Chondrocyte (in vitro differentiated cells): ENCODE results near the gene DIABLO. TPM values are rescaled to one million over a fixed set of nuclear protein-coding genes. Genes with fewer than 3 reads are reported as not detected.
"Not testable (repeated sequence)": the region's sequence is repeated elsewhere in the genome, so short reads cannot be mapped to it uniquely, and the experiment has no call there.

Source experiments
- DNase-seq: peaks from one replicate; pipeline ENCODE4 v3.0.0; 2021; ENCODE audit warnings: mixed read lengths, low spot score
- H3K27ac Mint-ChIP-seq: one replicate; pipeline ENCODE4 v1.8.0; 2021; ENCODE audit warnings: mild to moderate bottlenecking, moderate library complexity, mixed read lengths; ENCODE audit not compliant: unreplicated experiment
- H3K27me3 Mint-ChIP-seq: 2 replicates; pipeline ENCODE4 v1.8.0; 2021; ENCODE audit warnings: low read depth, mixed read lengths
- H3K36me3 Mint-ChIP-seq: 2 replicates; pipeline ENCODE4 v1.8.0; 2021; ENCODE audit warnings: low read depth, mixed read lengths
- H3K4me1 Mint-ChIP-seq: 2 replicates; pipeline ENCODE4 v1.8.0; 2021; ENCODE audit warnings: low read depth, mild to moderate bottlenecking, mixed read lengths
- H3K4me3 Mint-ChIP-seq: one replicate; pipeline ENCODE4 v1.8.0; 2021; ENCODE audit warnings: mild to moderate bottlenecking, moderate library complexity, mixed read lengths; ENCODE audit not compliant: unreplicated experiment
- H3K9me3 Mint-ChIP-seq: 2 replicates; pipeline ENCODE4 v1.8.0; 2021; ENCODE audit warnings: low read depth, mixed read lengths
- long read RNA-seq: library from polyadenylated mRNA; stranded (forward); transcript quantifications from one replicate; pipeline ENCODE4 v2.0.0, GENCODE V29; 2021
- total RNA-seq: library from RNA; stranded (reverse); gene quantifications from 3 replicates; pipeline ENCODE4 v1.2.1, GENCODE V29; 2021
- TF ChIP-seq, protein P1 (sequence below): fragments of 200-600 bp; sonication (generic); IDR thresholded peaks from 2 replicates; pipeline ENCODE4 v1.5.0; 2021; ENCODE audit warnings: antibody characterized with exemption, mild to moderate bottlenecking, moderate library complexity

Gene DIABLO
- total RNA-seq: 47.7 to 51.1 TPM (median 49.9 TPM) in 3 replicates
- long read RNA-seq, transcript DIABLO-202 (6 exons, 1,336 nt): minor isoform, 11 of 83 reads
- long read RNA-seq, transcript DIABLO-207 (6 exons, 1,471 nt): major isoform, 64 of 83 reads
- long read RNA-seq, partial matches to known transcripts: 2 of 83 reads
- long read RNA-seq, other reads (novel, unspliced or antisense): 2 of 83 reads

DNA sequence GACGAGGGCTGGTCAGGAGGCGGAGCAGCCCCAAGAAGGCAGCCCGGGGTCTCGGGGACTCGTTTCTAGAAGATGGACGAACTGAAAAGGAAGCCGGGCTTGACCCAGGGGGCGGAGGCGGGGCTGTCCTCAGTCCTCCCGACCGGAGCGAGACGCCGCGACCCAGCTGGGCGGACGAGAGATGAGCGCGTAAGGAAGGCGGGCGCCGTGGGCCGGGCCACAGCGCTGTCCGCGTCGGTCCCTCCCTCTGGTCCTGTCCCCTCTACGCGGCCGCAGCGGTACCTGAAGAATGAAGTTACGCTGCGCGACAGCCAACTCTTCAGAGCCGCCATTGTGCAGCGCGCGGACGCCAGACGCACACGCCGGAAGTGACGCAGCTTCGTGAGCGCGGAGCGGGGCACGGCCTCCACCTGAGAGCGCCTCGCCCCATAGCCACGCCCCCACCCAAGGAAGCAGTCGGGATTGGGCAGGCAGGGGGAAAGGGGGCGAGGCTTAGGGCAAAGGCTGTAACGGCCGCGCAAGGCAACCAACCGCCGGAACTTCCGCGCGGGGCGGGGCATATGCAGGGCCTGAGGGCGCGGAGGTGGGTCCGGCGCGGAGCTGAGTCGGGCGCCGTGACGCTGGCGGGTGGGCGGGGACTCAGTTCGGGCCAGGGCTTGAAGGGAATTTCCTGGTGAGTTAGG is at the start of gene DIABLO:
DIABLO (minus strand) TSS at position 370 of the 683 bp plus-strand sequence; CDS start at position 332, 38 bp downstream.
- Mint-ChIP-seq H3K4me1 (peaks cover 33% of the 10 kb centered on the region), H3K27me3 (no peaks in the 10 kb centered on the region), H3K36me3 (peaks cover 8% of the 10 kb centered on the region), H3K27ac (peak within 1 kb of the TSS; percentile 99), H3K4me3 (peak within 1 kb of the TSS; percentile 96), H3K9me3 (no peaks in the 10 kb centered on the region)
- TF ChIP-seq, protein P1, sequence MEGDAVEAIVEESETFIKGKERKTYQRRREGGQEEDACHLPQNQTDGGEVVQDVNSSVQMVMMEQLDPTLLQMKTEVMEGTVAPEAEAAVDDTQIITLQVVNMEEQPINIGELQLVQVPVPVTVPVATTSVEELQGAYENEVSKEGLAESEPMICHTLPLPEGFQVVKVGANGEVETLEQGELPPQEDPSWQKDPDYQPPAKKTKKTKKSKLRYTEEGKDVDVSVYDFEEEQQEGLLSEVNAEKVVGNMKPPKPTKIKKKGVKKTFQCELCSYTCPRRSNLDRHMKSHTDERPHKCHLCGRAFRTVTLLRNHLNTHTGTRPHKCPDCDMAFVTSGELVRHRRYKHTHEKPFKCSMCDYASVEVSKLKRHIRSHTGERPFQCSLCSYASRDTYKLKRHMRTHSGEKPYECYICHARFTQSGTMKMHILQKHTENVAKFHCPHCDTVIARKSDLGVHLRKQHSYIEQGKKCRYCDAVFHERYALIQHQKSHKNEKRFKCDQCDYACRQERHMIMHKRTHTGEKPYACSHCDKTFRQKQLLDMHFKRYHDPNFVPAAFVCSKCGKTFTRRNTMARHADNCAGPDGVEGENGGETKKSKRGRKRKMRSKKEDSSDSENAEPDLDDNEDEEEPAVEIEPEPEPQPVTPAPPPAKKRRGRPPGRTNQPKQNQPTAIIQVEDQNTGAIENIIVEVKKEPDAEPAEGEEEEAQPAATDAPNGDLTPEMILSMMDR: no peak
- peak; percentile 100 for DNase-seq

DNA sequence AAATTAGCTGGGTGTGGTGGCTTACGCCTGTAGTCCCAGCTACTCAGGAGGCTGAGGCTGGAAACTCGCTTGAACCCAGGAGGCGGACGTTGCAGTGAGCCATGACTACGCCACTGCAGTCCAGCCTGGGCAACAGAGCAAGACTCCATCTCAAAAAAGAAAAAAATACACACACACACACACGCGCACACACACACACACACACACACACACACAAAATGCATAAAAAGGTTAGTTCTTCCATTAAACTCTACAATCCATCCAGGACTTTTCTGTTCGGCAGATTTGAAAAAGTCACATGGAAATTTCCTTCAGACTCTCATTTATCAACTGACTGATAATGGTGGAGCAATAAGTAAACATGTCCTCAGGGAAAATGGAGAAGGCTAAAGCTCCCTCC is 49.6 kb upstream of the DIABLO start:
- H3K4me3 Mint-ChIP-seq: no peak overlapping the region
- H3K9me3 Mint-ChIP-seq: no peaks in the 10 kb centered on the region
- DNase-seq: no peak
- TF ChIP-seq, protein P1: no peak
- no peak overlapping the region for H3K27ac Mint-ChIP-seq
- H3K4me1 Mint-ChIP-seq: peaks cover 8% of the 10 kb centered on the region
- peaks cover 34% of the 10 kb centered on the region for H3K36me3 Mint-ChIP-seq
- no peaks in the 10 kb centered on the region for H3K27me3 Mint-ChIP-seq

DNA sequence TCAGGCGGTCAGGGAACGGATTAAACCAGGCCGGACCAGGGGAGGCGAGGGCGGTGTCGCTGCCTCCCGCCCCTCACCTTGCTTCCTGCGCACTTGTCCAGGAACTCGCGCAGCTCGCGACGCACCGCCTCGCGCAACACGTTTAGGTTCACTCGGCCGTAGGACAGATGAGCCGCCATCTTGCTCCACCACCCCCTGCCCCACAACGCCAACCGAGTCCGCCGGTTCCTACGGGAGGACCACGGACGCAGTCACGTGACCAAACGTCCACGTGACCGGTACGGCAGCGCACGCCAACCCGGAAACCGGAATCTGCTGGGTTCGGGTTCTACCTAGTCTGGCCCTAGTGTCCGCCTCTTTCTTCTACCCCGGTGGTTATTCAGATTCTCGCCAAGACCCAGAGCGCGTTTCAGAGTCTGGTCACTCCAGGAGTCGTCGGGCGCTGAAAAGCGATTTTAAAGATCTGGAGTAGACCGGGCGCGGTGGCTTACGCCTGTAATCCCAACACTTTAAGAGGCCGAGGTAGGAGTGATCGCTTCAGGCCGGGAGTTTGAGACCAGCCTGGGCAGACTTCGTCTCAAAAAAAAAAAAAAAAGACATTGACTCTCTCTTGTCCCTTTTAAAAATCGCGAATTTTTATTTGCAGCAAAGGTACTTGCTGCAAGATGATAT is 40.5 kb upstream of the DIABLO start, which contains the start of gene VPS33A:
VPS33A (minus strand) TSS at position 265 of the 672 bp plus-strand sequence; CDS start at position 179, 86 bp downstream.
- TF ChIP-seq, protein P1: no peak
- peak; percentile 98 for DNase-seq
- H3K27me3 Mint-ChIP-seq: no peaks in the 10 kb centered on the region
- H3K4me1 Mint-ChIP-seq: peaks cover 20% of the 10 kb centered on the region
- H3K36me3 Mint-ChIP-seq: peaks cover 8% of the 10 kb centered on the region
- H3K4me3 Mint-ChIP-seq: peak within 1 kb of the TSS; percentile 92
- H3K9me3 Mint-ChIP-seq: no peaks in the 10 kb centered on the region
- H3K27ac Mint-ChIP-seq: peak within 1 kb of the TSS; percentile 99

DNA sequence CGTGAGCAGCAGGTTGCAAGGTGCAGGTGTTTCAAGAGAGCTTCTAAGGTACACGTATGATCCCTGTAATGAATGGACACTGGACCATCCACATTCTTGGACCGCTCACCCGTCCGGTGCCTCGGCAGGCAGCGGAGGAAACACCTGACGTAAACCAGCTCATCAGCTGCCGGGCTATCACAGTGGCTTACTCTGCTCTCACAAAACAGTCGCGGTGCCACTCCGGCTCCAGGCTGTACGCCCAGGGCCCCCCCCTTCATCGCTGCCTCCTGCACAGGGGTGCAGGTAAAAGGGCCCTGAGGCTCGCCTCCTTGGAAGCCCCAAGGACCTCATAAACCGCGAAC is 40.0 kb upstream of the DIABLO start:
- DNase-seq: no peak
- peaks cover 13% of the 10 kb centered on the region for H3K36me3 Mint-ChIP-seq
- peaks cover 20% of the 10 kb centered on the region for H3K4me1 Mint-ChIP-seq
- H3K4me3 Mint-ChIP-seq: peak overlapping the region; percentile 92
- H3K27me3 Mint-ChIP-seq: no peaks in the 10 kb centered on the region
- TF ChIP-seq, protein P1: no peak
- no peaks in the 10 kb centered on the region for H3K9me3 Mint-ChIP-seq
- peak overlapping the region; percentile 99 for H3K27ac Mint-ChIP-seq

DNA sequence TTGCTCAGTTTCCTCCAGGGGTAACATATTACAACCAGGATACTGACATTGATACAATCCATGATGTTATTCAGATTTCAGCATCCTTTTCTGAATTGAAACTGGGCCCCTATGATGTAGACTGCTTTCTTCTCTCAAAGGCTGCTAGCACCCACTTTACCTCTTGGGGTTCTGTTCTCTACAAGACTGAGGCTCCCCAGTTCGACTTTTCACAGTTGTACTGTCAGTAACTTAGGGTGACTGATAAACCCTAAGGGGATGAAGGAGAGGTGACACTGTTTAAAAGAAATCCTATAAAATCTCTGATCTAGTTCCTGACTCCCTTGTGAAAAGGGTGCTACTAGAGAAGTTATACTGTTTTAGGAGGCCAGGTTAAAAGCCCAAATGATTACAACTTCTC is 39.6 kb upstream of the DIABLO start:
- Mint-ChIP-seq H3K4me3 (peak overlapping the region; percentile 92), H3K27ac (peak overlapping the region; percentile 99), H3K27me3 (no peaks in the 10 kb centered on the region), H3K36me3 (peaks cover 14% of the 10 kb centered on the region), H3K4me1 (peaks cover 20% of the 10 kb centered on the region), H3K9me3 (no peaks in the 10 kb centered on the region)
- TF ChIP-seq, protein P1: no peak
- DNase-seq: no peak

DNA sequence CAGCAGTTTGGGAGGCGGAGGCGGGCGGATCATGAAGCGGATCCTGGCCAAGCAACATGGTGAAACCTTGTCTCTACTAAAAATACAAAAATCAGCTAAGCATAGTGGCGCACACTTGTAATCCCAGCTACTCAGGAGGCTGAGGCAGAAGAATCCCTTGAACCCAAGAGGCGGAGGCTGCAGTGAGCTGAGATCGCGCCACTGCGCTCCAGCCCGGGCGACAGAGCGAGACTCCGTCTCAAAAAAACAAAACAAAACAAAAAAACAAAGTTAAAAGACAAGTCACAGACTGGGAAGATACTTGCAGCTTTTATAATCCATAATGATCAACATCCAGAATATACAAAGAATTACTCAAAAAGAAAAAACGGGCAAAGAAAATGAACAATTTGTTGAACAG is 34.9 kb upstream of the DIABLO start:
- not testable (repeated sequence) for H3K27ac Mint-ChIP-seq, H3K4me3 Mint-ChIP-seq, H3K4me1 Mint-ChIP-seq, H3K27me3 Mint-ChIP-seq, DNase-seq, H3K9me3 Mint-ChIP-seq
- peaks cover 28% of the 10 kb centered on the region for H3K36me3 Mint-ChIP-seq

DNA sequence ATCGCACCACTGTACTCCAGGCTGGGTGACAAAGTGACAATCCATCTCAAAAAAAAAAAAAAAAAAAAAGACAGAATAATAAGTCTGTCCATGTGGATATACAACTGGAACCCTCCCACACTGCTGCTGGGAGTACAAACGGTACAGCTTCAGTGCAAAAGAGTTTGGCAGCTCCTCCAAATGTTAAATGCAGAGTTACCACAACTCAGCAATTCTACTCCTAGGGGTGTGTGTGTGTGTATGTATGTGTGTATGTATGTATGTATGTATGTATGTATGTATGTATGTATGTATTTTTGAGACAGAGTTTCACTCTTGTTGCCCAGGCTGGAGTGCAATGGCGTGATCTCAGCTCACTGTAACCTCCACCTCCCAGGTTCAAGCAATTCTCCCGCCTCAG is 33.1 kb upstream of the DIABLO start:
- H3K27ac Mint-ChIP-seq, H3K4me1 Mint-ChIP-seq, H3K4me3 Mint-ChIP-seq, H3K27me3 Mint-ChIP-seq, DNase-seq, H3K9me3 Mint-ChIP-seq: not testable (repeated sequence)
- H3K36me3 Mint-ChIP-seq: peaks cover 29% of the 10 kb centered on the region

DNA sequence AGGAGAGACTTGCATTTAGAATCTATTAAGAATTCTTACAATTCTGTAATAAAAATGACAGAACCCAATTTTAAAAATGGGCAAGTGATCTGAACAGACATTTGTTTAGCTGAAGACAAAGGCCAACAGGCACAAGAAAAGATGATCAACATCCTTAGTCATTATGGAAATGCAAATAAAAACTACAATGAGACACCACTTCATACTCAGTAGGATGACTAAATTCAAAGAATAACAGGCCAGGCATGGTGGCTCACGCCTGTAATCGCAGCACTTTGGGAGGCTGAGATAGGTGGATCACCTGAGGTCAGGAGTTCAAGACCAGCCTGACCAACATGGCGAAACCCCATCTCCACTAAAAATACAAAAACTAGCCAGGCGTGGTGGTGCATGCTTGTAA is 32.6 kb upstream of the DIABLO start:
- H3K36me3 Mint-ChIP-seq: peaks cover 28% of the 10 kb centered on the region
- H3K9me3 Mint-ChIP-seq, H3K4me1 Mint-ChIP-seq, H3K27me3 Mint-ChIP-seq, H3K27ac Mint-ChIP-seq, H3K4me3 Mint-ChIP-seq, DNase-seq: not testable (repeated sequence)
